Tibial nerve (tissue), 4 donors: ENCODE results near the gene ZNF335.

Experiments
- CTCF ChIP-seq, 5 experiments: fragments of 200-600 bp in 3 of 5; fragments of 450-650 bp in 2 of 5; sonication (generic) in 3 of 5; IDR thresholded peaks; one replicate each; pipeline ENCODE4 v1.5.1; 2016 to 2019; ENCODE audit warnings: antibody characterized with exemption in 5 of 5, mild to moderate bottlenecking in 3 of 5, moderate library complexity in 2 of 5
- EP300 ChIP-seq, 2 donors: sonication (generic); formaldehyde crosslinking; IDR thresholded peaks; one replicate each; pipeline ENCODE4 v1.6.1; 2017; ENCODE audit warnings: antibody characterized with exemption in 2 of 2, mild to moderate bottlenecking in 1 of 2
- POLR2A ChIP-seq, 2 donors: fragments of 450-650 bp; IDR thresholded peaks; one replicate each; pipeline ENCODE4 v1.6.1; 2017; ENCODE audit warnings: antibody characterized with exemption in 2 of 2, mild to moderate bottlenecking in 2 of 2, moderate library complexity in 2 of 2

DNA sequence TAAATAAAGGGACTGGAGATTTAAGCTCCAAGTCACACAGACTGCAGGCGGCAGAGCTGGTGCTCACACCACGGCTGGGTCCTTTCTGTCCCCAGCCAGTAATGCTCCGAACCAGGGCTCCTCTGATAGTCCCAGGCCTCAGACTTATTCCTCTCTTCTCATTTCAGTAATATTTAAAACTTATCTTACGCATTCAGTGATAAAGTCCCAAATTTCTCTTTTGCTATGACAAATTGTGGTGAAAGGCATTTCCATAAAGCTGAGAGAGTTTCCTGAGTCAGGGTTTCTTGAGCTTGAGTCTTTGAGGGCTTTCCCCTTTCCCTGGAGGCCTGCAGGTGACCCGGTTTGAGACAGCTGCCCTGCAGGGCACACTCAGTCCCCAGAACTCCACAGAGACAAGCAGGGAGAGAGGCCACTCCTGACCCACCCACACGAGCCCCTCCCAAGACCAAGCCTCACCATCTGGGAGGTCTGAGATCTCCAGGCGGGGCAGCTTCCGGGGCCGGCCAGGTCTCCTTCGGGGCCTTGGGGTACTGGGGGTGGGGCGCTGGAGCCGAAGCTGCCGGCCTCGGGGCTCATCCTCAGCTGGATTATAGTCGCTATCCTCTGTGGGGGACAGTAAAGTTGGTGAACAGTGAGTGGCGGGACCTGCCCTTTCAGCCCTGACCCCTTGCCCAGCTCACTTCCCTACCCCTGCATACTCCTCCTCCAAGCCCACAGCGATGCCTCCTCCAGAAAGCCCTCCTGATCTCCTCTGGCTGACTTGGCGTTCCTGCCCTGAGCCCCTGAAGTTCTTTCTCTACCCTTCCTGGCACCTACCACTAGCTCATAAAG, 6.6 kb downstream of the ZNF335 start:
- no peak for TF ChIP-seq CTCF (IDR thresholded peaks at IDR 0.05)
- TF ChIP-seq POLR2A (IDR thresholded peaks at IDR 0.05) = no peak
- no peak for TF ChIP-seq EP300 (IDR thresholded peaks at IDR 0.05)
